Endometrium (tissue), 2 donors: ENCODE results near the gene EXOC4.

Source experiments
- FAIRE-seq: peaks from 2 replicates; lab custom pipeline; 2012; peaks lifted over from hg19 to GRCh38; lab: Jason Lieb, UNC
- donor health status: control.
- donor health status: control.

The EXOC4 gene

GRCh38 chr7:133540096-133540860 lies 287.4 kb downstream of the EXOC4 start:
- FAIRE-seq: no peak

DNA sequence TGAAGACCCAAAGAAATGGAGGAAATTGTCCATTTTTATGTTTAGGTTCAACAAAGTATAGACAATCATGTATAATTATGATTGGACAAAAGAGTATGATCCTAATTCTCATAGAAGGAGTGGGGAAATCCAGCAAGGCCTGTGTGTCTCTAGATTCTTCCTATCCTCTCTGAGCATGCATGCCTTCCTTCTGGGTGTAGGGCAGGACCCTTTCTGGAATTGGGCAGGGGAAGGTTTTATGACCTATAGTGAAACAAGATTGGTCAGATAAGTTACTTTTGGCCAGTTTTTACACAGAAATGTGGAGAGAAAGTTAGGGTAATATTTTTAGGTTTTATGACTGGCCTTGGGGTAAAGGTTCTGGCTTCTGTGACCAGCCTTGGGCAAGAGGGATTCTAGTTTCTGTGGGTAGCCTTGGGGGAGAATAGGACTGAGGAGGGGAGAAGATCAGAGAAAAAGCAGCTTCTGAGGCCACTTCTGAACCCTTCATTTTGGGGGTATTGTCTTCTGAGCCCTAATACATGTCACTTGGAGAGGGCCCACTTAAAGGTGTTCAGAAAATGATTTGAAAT lies 289.4 kb downstream of the EXOC4 start:
- FAIRE-seq: no peak

DNA sequence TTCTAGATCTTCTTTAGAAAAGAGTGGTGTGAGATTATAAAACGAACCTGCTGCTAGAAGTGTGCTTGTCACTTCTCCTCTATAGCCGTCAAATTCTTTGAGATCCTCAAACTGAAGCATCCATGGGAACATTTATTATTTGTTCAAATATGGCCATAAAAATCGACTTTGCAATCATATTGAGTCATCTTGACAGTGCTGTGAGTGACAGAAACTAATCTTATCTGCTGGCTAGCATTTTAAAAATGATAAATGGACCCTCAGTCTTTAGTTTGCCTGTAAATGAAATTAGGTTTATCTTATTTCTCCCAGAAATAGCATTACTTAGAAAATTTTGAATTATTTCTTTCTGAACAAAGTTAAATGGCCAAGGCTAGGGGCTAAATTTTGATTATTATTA lies 290.8 kb downstream of the EXOC4 start:
- no peak for FAIRE-seq

DNA sequence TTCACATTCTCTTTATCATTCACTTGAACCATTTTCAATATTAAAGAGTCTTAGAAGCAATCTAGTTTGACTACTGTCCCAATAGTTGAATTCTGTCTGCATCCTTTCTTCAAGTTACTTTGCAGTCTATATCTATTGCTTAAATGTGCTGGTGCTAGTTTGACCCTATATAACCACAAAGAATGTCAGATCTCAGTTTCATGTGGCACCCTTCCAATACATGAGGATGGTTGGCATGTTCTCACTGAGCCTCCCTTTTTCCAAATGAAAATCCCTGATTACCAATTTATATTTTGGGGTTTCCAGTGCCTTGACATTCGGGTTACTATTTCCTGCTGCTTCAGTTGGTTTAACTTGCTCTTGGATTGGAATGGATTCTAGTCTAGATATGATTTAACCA lies 292.7 kb downstream of the EXOC4 start:
- no peak for FAIRE-seq

DNA sequence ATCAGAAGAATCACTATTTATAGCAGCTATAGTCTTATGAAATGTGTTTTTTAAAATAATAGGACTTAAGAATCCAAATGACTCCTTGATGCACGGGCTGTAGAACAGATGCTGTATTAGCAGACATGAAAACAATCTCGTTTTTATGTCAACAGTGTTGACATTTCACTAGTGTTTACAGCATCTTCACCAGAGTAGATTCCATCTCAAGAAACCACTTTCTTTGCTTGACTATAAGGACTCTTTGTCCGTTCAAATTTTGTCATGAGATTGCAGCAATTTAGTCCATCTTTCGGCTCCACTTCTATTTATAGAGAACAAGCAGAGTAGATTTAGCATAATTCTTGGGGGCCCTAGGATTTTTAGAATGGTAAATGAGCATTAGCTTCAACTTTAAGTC lies 295.1 kb downstream of the EXOC4 start:
- FAIRE-seq: no peak

GRCh38 chr7:133549633-133550032 lies 296.8 kb downstream of the EXOC4 start:
- no peak for FAIRE-seq

GRCh38 chr7:133550145-133550544 lies 297.3 kb downstream of the EXOC4 start:
- FAIRE-seq: no peak

- no peak for FAIRE-seq
Observed at GRCh38 chr7:133550811-133551210, 297.9 kb downstream of the EXOC4 start.

- no peak for FAIRE-seq
Observed at GRCh38 chr7:133551466-133551865, 298.6 kb downstream of the EXOC4 start.

- FAIRE-seq: no peak
Observed at GRCh38 chr7:133552079-133552478, 299.2 kb downstream of the EXOC4 start.

DNA sequence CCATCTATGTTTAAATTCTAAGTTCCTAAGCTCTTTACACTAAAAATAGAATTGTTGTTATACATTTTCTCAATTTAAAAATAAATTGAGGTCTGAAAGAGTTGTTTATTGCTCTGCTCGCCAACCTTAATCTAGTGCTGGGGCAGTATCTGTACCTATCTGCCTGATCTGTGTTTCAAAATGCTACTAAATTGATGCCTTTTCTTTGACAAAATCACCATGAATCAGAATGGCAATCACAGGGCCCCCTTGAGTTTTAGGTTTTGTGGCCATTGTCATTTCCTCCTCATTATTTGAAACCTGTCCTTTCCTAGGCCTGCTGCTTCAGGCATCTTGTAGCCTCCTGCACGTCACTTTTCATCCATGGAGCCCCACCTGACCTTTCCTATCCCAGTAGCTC lies 301.5 kb downstream of the EXOC4 start:
- FAIRE-seq: no peak

DNA sequence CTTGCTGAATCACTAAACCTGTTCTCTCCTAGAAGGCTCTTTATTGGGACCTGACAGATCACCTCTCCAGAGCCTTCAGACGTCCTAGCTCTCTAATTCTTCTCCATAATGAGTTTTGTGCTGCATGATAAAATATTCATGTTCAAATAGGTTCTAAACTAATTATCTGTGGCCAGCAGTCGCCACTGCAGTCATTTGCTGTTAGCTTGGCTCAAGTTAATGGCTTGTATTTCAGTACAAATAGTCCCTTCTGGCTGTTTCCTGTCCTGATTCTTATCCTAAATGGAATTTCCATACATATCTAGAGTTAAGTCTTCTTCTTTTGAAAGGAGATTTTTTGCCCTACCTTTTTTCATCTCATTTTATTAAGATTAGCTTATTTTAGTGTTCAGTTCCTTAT lies 303.2 kb downstream of the EXOC4 start:
- FAIRE-seq: no peak

DNA sequence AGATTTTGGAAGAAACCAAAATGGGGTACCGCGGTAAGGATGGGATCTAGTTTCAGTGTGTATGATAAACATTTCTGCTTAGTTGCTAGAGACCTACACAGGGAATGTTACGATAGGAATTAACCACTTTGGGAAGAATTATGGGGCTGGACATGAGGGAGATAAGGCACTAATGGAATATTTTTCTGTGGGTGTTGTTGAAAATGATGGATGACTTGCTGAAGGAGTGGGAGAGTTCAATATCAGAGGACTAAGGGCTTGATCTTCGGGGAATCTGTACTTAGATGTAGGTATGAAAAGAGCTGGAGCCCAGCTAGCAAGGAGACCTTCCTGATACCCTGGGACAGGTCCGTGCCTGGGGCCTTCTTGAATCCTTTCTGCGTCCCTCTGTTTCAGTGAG lies 303.7 kb downstream of the EXOC4 start:
- no peak for FAIRE-seq

DNA sequence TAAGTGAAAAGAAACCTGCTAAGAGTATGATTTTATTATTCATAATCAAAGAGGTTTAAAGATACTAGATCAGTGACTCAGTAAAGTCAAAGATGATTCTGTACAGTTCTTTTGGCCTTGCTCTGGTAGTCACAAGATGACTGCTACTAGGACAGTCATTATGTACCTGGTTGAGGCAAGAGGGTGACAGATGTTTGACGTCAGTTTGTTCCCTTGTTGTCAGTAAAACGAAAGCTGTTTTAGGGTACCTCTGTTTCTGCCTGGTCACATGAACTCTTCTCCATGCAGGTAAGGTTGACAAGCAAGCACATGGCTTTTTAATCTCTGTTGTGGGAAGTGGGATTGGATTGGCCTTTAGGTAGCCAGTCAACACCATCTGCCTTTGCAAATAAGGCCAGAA lies 308.0 kb downstream of the EXOC4 start:
- no peak for FAIRE-seq

GRCh38 chr7:133561396-133561795 lies 308.5 kb downstream of the EXOC4 start:
- no peak for FAIRE-seq

DNA sequence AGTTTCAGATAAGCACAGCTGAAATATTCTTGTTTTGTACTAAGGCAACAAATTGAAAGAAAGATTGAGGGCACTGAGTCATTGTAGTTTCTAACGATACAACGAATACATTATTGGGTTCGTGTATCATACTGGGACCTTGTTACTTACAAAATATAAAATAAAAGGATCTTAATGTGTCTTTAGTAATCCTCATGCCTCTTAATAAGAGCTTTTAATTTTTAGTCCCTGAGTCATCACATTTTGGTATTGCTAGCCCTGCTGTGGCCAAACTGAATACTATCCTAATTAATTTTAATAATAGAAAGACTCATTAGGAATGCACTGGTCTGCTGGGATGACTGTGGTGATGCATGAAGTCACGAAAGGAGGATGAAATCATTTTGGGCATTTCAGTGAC lies 309.7 kb downstream of the EXOC4 start:
- FAIRE-seq: no peak

- no peak for FAIRE-seq
Observed at GRCh38 chr7:133563251-133563650, 310.4 kb downstream of the EXOC4 start.

GRCh38 chr7:133564484-133564883 lies 311.6 kb downstream of the EXOC4 start:
- no peak for FAIRE-seq

- FAIRE-seq: no peak
Observed at GRCh38 chr7:133568544-133568943, 315.7 kb downstream of the EXOC4 start.

- no peak for FAIRE-seq
Observed at GRCh38 chr7:133570321-133570720, 317.4 kb downstream of the EXOC4 start.

DNA sequence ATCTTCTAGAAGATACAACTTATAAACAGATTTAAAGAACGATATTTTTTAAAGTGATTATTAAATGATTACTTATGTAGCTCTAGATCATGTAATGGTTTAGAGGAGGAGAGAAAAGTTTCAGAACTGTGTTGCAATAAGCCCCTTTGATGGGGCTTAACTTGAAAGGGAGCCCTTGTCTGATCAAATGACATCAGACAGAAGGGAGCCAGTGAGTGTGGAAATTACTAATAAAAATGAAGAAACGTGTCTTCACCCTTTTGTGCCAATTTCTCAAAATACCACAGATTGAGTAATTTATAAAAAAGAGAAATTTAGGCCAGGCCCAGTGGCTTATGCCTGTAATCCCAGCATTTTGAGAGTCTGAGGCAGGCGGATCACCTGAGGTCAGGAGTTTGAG lies 318.2 kb downstream of the EXOC4 start:
- no peak for FAIRE-seq

GRCh38 chr7:133572087-133572486 lies 319.2 kb downstream of the EXOC4 start:
- no peak for FAIRE-seq

DNA sequence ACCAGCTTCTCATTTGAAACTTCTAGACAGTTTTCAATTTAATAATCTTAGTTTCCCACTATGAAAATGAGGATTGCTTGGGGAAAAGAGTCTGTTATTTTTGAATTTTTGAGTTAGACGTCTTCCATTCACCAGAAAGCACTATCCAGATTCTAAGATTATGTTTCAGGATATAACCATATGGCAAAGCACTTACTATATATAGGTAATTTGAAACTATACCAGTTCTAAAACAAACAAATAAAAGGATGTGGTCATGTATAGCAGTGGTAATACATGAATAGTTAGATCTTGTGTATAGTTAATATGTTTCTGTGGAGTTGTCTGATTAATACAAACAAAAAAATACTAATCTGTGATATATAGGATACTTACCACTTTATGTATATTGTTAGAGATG lies 320.0 kb downstream of the EXOC4 start:
- no peak for FAIRE-seq

- no peak for FAIRE-seq
Observed at GRCh38 chr7:133573554-133574265, 320.8 kb downstream of the EXOC4 start.
